HepG2 (cell line): Measurements from ENCODE around the gene YWHAB. TPM values are rescaled to one million over a fixed set of nuclear protein-coding genes. Genes with fewer than 3 reads are reported as not detected.

Source experiments
- ATAC-seq: fragments of 200-7000 bp; cut with Tn5 transposase; 3 replicates; pipeline ENCODE4 v1.9.1; 2020; ENCODE audit warnings: mild to moderate bottlenecking, moderate library complexity
- BruUV-seq: library from RNA; stranded (reverse); fragments of 400-500 nt; replicated peaks from 2 replicates; lab custom pipeline; 2021; lab: Mats Ljungman, UMichigan
- CTCF ChIA-PET: fragments of 300-600 bp; formaldehyde crosslinking; extraction: SDS; loops from one replicate; lab custom pipeline; 2021; ENCODE audit warnings: low total read pairs, inconsistent platforms, low intra/inter-chr PET ratio; lab: Yijun Ruan, JAX
- POLR2A ChIA-PET: fragments of 350-600 bp; sonication (Branson Sonifier 250); formaldehyde crosslinking; loops from one replicate; lab custom pipeline; 2020; ENCODE audit warnings: antibody characterized with exemption, inconsistent platforms; lab: Yijun Ruan, JAX
- DNase-seq: peaks from one replicate; pipeline ENCODE4 v3.0.0-alpha.2; 2015; ENCODE audit warnings: low spot score
- FAIRE-seq: peaks from 3 replicates; lab custom pipeline; 2011; peaks lifted over from hg19 to GRCh38; lab: Jason Lieb, UNC
- H2AFZ ChIP-seq: one replicate; pipeline ENCODE4 v1.6.1; 2011; ENCODE audit warnings: low read length, inconsistent platforms
- H3K27ac ChIP-seq: fragments of 300-600 bp; 3 replicates; pipeline ENCODE4 v1.8.0; 2011; ENCODE audit warnings: mixed run types, mild to moderate bottlenecking, mixed read lengths, low read length, inconsistent platforms; ENCODE audit not compliant: insufficient read depth; ENCODE audit errors: extremely low read length
- H3K27me3 ChIP-seq, 2 experiments: fragments of 200-600 bp in 1 of 2; 2 replicates in 1 of 2; 3 replicates in 1 of 2; pipeline versions ENCODE4 v1.6.0 to v1.8.0; 2011; ENCODE audit warnings: low read length in 2 of 2, mild to moderate bottlenecking in 2 of 2, moderate library complexity in 2 of 2, inconsistent platforms in 1 of 2; ENCODE audit not compliant: insufficient read depth in 2 of 2, control insufficient read depth in 1 of 2
- H3K36me3 ChIP-seq, 2 experiments: fragments of 200-600 bp in 1 of 2; replicated peaks in 1 of 2; 2 replicates in 1 of 2; 3 replicates in 1 of 2; pipeline versions ENCODE4 v1.5.1 to v1.8.0; 2011; ENCODE audit warnings: low read length in 2 of 2, inconsistent platforms in 1 of 2; ENCODE audit not compliant: insufficient read depth in 2 of 2, control insufficient read depth in 1 of 2
- H3K4me1 ChIP-seq: 2 replicates; pipeline ENCODE4 v1.5.1; 2012; ENCODE audit warnings: low read length, inconsistent platforms; ENCODE audit not compliant: insufficient read depth
- H3K4me2 ChIP-seq: 2 replicates; pipeline ENCODE4 v1.6.0; 2011; ENCODE audit warnings: low read depth, low read length, inconsistent platforms
- H3K4me3 ChIP-seq, 3 experiments: fragments of 200-600 bp in 1 of 3; sonication (generic), shearing (Covaris generic) in 1 of 3; replicated peaks in 1 of 3; 2 replicates each; pipeline ENCODE4 v1.5.1; 2011 to 2016; ENCODE audit warnings: low read length in 3 of 3, inconsistent platforms in 2 of 3, low read depth in 2 of 3, mild to moderate bottlenecking in 2 of 3, control low read depth in 1 of 3, mixed read lengths in 1 of 3; ENCODE audit not compliant: insufficient read depth in 1 of 3
- H3K79me2 ChIP-seq: one replicate; pipeline ENCODE4 v1.6.1; 2011; ENCODE audit warnings: low read length, inconsistent platforms; ENCODE audit not compliant: insufficient read depth
- H3K9ac ChIP-seq: 2 replicates; pipeline ENCODE4 v1.6.0; 2011; ENCODE audit warnings: mild to moderate bottlenecking, low read depth, low read length, inconsistent platforms; ENCODE audit not compliant: insufficient read depth
- H3K9me3 ChIP-seq: 2 replicates; pipeline ENCODE4 v1.5.1; 2012; ENCODE audit warnings: mild to moderate bottlenecking, low read length
- H4K20me1 ChIP-seq: 2 replicates; pipeline ENCODE4 v1.6.0; 2011; ENCODE audit warnings: inconsistent platforms, mild to moderate bottlenecking, low read length, moderate library complexity; ENCODE audit not compliant: insufficient read depth
- MAFF ChIP-seq: IDR thresholded peaks from 2 replicates; pipeline ENCODE4 v1.6.1; 2011; ENCODE audit warnings: low read depth, low read length, improper control_type of control experiment
- MAFG ChIP-seq: sonication (generic); formaldehyde crosslinking; IDR thresholded peaks from 2 replicates; pipeline ENCODE4 v1.5.1; 2020; ENCODE audit warnings: mild to moderate bottlenecking, missing genetic modification reagents
- MAFK ChIP-seq, 2 experiments: IDR thresholded peaks in 1 of 2; conservative IDR thresholded peaks in 1 of 2; 2 replicates each; pipeline ENCODE4 v1.6.1; 2011; ENCODE audit warnings: improper control_type of control experiment in 2 of 2, low read length in 2 of 2
- PCBP1 ChIP-seq: fragments of 200-400 bp; formaldehyde crosslinking; IDR thresholded peaks from 2 replicates; pipeline ENCODE4 v1.6.1; 2017; ENCODE audit warnings: mild to moderate bottlenecking, low read depth, low read length, borderline replicate concordance
- ZNF17 ChIP-seq: sonication (generic); formaldehyde crosslinking; IDR thresholded peaks from 2 replicates; pipeline ENCODE4 v1.5.0; 2020; ENCODE audit warnings: mild to moderate bottlenecking, missing genetic modification reagents
- ZNF777 ChIP-seq: sonication (generic); formaldehyde crosslinking; IDR thresholded peaks from 2 replicates; pipeline ENCODE4 v1.4.0; 2020; ENCODE audit warnings: missing genetic modification reagents
- WGBS: methylation state at CpG from one replicate; pipeline ENCODE4 v1.1.6; 2017; ENCODE audit warnings: low lambda C conversion rate; 5-methylcytosine and 5-hydroxymethylcytosine counted together
- in situ Hi-C: cut with HindIII; loops from 2 replicates; pipeline ENCODE4 v1.10.0; 2017; ENCODE audit warnings: low pct_unique_long_range_greater_than_20kb; ENCODE audit not compliant: extremely low pct_ligation_motif_present
- intact Hi-C: fragments of 100-400 bp; cut with micrococcal nuclease; formaldehyde crosslinking; loops from one replicate; pipeline ENCODE4 v1.10.0; 2022; ENCODE audit not compliant: unreplicated experiment
- polyA plus RNA-seq, 8 experiments: library from polyadenylated mRNA; depleted of rRNA in 3 of 8; stranded (reverse) in 7 of 8; unstranded in 1 of 8; fragments of >200 nt; fragmentation: Illumina TruSeq in 4 of 8; extraction: Trizol in 4 of 8; gene quantifications; 2 replicates each; pipeline versions ENCODE4 v1.2.1 to v1.2.3, GENCODE V29; 2011 to 2016; ENCODE audit warnings: low read depth in 4 of 8, missing spikeins in 1 of 8, mixed read lengths in 1 of 8; ENCODE audit not compliant: insufficient read depth in 1 of 8
- total RNA-seq, 5 experiments: library from RNA; depleted of rRNA; stranded (reverse); fragments of >200 nt; fragmentation: Illumina TruSeq; extraction: Trizol; gene quantifications; 2 replicates each; pipeline ENCODE4 v1.2.3, GENCODE V29; 2016; ENCODE audit warnings: low read depth in 1 of 5
- TF ChIP-seq, protein P1 (sequence below): sonication (generic); formaldehyde crosslinking; IDR thresholded peaks from 2 replicates; pipeline ENCODE4 v1.8.0; 2022; ENCODE audit warnings: missing genetic modification reagents, mild to moderate bottlenecking, borderline replicate concordance

Gene YWHAB
- total and polyA plus RNA-seq, 2 of the 13 experiments (the other 11 are each of a cell fraction or from before 2014, with no cell fraction given), result 77.2 to 121 TPM

GRCh38 chr20:44866703-44867335 lies 18.7 kb upstream of the YWHAB start:
- ChIA-PET CTCF (interaction anchor here (0.5 to 4.0 kb wide), 6 partner anchors 66 to 395 kb away, joined by 3 to 44 read pairs (median 10); partner anchors contain the start of gene KCNK15), POLR2A (interaction anchor here (0.9 kb wide), 1 partner anchor 18 kb away, joined by 3 read pairs; the partner anchor contains the start of gene YWHAB)
- BruUV-seq, result no TSS peak
- intact Hi-C loops (loop anchor here (1.0 kb wide), 3 partner anchors 67 to 182 kb away; no protein-coding TSS in a partner anchor), in situ Hi-C loops (loop anchor here (5.0 kb wide), 2 partner anchors 125 to 180 kb away; no protein-coding TSS in a partner anchor)
- Histone ChIP-seq H3K36me3 (no peaks in the 10 kb centered on the region), H3K27ac (no peak overlapping the region), H3K4me2 (no peak overlapping the region), H3K4me3 (no peak overlapping the region), H3K27me3 (peaks cover 3 to 33% of the 10 kb centered on the region in 2 experiments; a peak in 4 of 5 replicates), H3K4me1 (no peaks in the 10 kb centered on the region), H3K79me2 (no peaks in the 10 kb centered on the region), H2AFZ (peak overlapping the region; percentile 0), H3K9ac (no peak overlapping the region), H3K9me3 (no peaks in the 10 kb centered on the region), H4K20me1 (no peaks in the 10 kb centered on the region)
- 31% methylated on average over 8 of the region's 8 CpGs for WGBS
- ATAC-seq (no peak), DNase-seq (no peak), FAIRE-seq (no peak)
- TF ChIP-seq ZNF17 (CRISPR knock-in tag) (no peak), MAFK (conservative IDR thresholded peaks at IDR 0.05 in 1 of 2, IDR thresholded peaks at IDR 0.05 in 1 of 2; ENCODE audit: low read length in 2 of 2) (peak; percentile 97 to 98), ZNF777 (CRISPR knock-in tag) (0 out of 2 replicates have a peak, but pooled peaks have one; percentile 25), MAFF (peak; percentile 97), MAFG (CRISPR knock-in tag) (peak; percentile 80), PCBP1 (no peak)
- TF ChIP-seq, protein P1, sequence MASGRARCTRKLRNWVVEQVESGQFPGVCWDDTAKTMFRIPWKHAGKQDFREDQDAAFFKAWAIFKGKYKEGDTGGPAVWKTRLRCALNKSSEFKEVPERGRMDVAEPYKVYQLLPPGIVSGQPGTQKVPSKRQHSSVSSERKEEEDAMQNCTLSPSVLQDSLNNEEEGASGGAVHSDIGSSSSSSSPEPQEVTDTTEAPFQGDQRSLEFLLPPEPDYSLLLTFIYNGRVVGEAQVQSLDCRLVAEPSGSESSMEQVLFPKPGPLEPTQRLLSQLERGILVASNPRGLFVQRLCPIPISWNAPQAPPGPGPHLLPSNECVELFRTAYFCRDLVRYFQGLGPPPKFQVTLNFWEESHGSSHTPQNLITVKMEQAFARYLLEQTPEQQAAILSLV (CRISPR knock-in tag), result no peak
